A673 (cell line): ENCODE results near the gene KRTAP20-3. TPM values are rescaled to one million over a fixed set of nuclear protein-coding genes. Genes with fewer than 3 reads are reported as not detected.

Source experiments
- BruUV-seq: library from RNA; stranded (reverse); fragments of 400-500 nt; replicated peaks from 2 replicates; lab custom pipeline; 2021; lab: Mats Ljungman, UMichigan
- CTCF ChIA-PET: fragments of 300-600 bp; sonication (Branson Sonifier 250); formaldehyde crosslinking; loops from one replicate; lab custom pipeline; 2022; ENCODE audit warnings: antibody characterized with exemption; lab: Charles Lee
- POLR2A ChIA-PET: fragments of 300-600 bp; sonication (Branson Sonifier 250); formaldehyde crosslinking; loops from one replicate; lab custom pipeline; 2022; ENCODE audit warnings: antibody characterized with exemption; ENCODE audit not compliant: low non-redundant PET; lab: Charles Lee
- DNase-seq: peaks from one replicate; pipeline ENCODE4 v3.0.0-alpha.2; 2015; ENCODE audit warnings: low spot score
- H3K27ac ChIP-seq: fragments of 200-600 bp; sonication (generic); 2 replicates; pipeline ENCODE4 v1.5.1; 2016; ENCODE audit warnings: mixed run types, low read depth, mild to moderate bottlenecking, mixed read lengths, antibody characterized with exemption, low read length; ENCODE audit not compliant: poor library complexity, severe bottlenecking
- H3K27me3 ChIP-seq: fragments of 200-600 bp; sonication (generic); replicated peaks from 2 replicates; pipeline ENCODE4 v1.6.1; 2017; ENCODE audit warnings: mixed run types, low read depth, mild to moderate bottlenecking, mixed read lengths, antibody characterized with exemption, low read length; ENCODE audit not compliant: insufficient read depth, poor library complexity
- H3K36me3 ChIP-seq: fragments of 200-600 bp; sonication (generic); 2 replicates; pipeline ENCODE4 v1.6.1; 2016; ENCODE audit warnings: mixed run types, mild to moderate bottlenecking, mixed read lengths, antibody characterized with exemption, low read length; ENCODE audit not compliant: insufficient read depth, poor library complexity, severe bottlenecking
- H3K4me1 ChIP-seq: fragments of 200-600 bp; sonication (generic); 2 replicates; pipeline ENCODE4 v1.6.1; 2017; ENCODE audit warnings: mixed run types, mild to moderate bottlenecking, mixed read lengths, antibody characterized with exemption, low read length; ENCODE audit not compliant: insufficient read depth, poor library complexity, severe bottlenecking
- H3K4me3 ChIP-seq: fragments of 200-600 bp; sonication (generic); 2 replicates; pipeline ENCODE4 v1.5.1; 2016; ENCODE audit warnings: low read depth, mixed run types, mild to moderate bottlenecking, mixed read lengths, low read length; ENCODE audit not compliant: poor library complexity, severe bottlenecking
- H3K9me3 ChIP-seq: fragments of 200-600 bp; sonication (generic); 2 replicates; pipeline ENCODE4 v1.6.1; 2016; ENCODE audit warnings: mixed run types, low read depth, mild to moderate bottlenecking, mixed read lengths, antibody characterized with exemption, low read length; ENCODE audit not compliant: poor library complexity, severe bottlenecking
- CTCF ChIP-seq: fragments of 300-800, 200-600 bp; sonication (generic); conservative IDR thresholded peaks from 2 replicates; pipeline ENCODE4 v1.5.1; 2017; ENCODE audit warnings: low read depth, mild to moderate bottlenecking, antibody characterized with exemption, low read length, moderate library complexity, mixed read lengths
- EZH2 ChIP-seq: fragments of 200-600 bp; sonication (generic); IDR thresholded peaks from 2 replicates; pipeline ENCODE4 v1.6.1; 2017; ENCODE audit warnings: borderline replicate concordance, low read depth, mild to moderate bottlenecking, mixed read lengths, antibody characterized with exemption, low read length; ENCODE audit not compliant: poor library complexity, severe bottlenecking
- intact Hi-C: fragments of 100-400 bp; cut with micrococcal nuclease; formaldehyde crosslinking; loops from one replicate; pipeline ENCODE4 v1.10.0; 2022; ENCODE audit not compliant: unreplicated experiment
- total RNA-seq: library from RNA; stranded (reverse); gene quantifications from 2 replicates; pipeline ENCODE4 v1.2.3, GENCODE V29; 2021

KRTAP20-3 gene
- total RNA-seq, 1 experiment from 2014 or later: not detected

GRCh38 chr21:30605968-30606367, 36.7 kb upstream of the KRTAP20-3 start:
- DNase-seq: no peak
- TF ChIP-seq CTCF (no peak), EZH2 (no peak)
- intact Hi-C loops: no loop called here
- CTCF ChIA-PET: no interaction called here
- no TSS peak for BruUV-seq
- POLR2A ChIA-PET: no interaction called here
- no peaks in the 10 kb centered on the region for H3K36me3 ChIP-seq
- H3K27me3 ChIP-seq: no peaks in the 10 kb centered on the region
- no peak overlapping the region for H3K27ac ChIP-seq
- H3K4me3 ChIP-seq: no peak overlapping the region
- no peaks in the 10 kb centered on the region for H3K4me1 ChIP-seq
- H3K9me3 ChIP-seq: peaks cover 11% of the 10 kb centered on the region

- no peaks in the 10 kb centered on the region for H3K4me1 ChIP-seq
- intact Hi-C loops: no loop called here
- ChIA-PET POLR2A (no interaction called here), CTCF (no interaction called here)
- TF ChIP-seq EZH2: no peak
- no peak for TF ChIP-seq CTCF
- H3K4me3 ChIP-seq: no peak overlapping the region
- no peak overlapping the region for H3K27ac ChIP-seq
- no peak for DNase-seq
- no peaks in the 10 kb centered on the region for H3K36me3 ChIP-seq
- no TSS peak for BruUV-seq
- no peaks in the 10 kb centered on the region for H3K9me3 ChIP-seq
- H3K27me3 ChIP-seq: no peaks in the 10 kb centered on the region
These were observed 30.5 kb upstream of the KRTAP20-3 start for GRCh38 chr21:30612132-30612531.

GRCh38 chr21:30613836-30614235, 28.8 kb upstream of the KRTAP20-3 start, which contains the start of gene KRTAP6-1:
KRTAP6-1 (minus strand) TSS chr21:30613930; CDS start chr21:30613904, 26 bp downstream.
- ChIA-PET CTCF (no interaction called here), POLR2A (interaction anchor here (0.5 kb wide), 1 partner anchor 1667 kb away, joined by 3 read pairs; no protein-coding TSS in a partner anchor)
- H3K27me3 ChIP-seq: no peaks in the 10 kb centered on the region
- H3K4me3 ChIP-seq: no peak within 1 kb of the TSS
- DNase-seq: no peak
- H3K9me3 ChIP-seq: no peaks in the 10 kb centered on the region
- BruUV-seq: no TSS peak
- H3K4me1 ChIP-seq: no peaks in the 10 kb centered on the region
- intact Hi-C loops: no loop called here
- no peaks in the 10 kb centered on the region for H3K36me3 ChIP-seq
- TF ChIP-seq CTCF: no peak
- TF ChIP-seq EZH2: no peak
- no peak within 1 kb of the TSS for H3K27ac ChIP-seq
